ENCODE data around the gene CCL15.

Gene CCL15

GRCh38 chr17:36036235-36036634, 34.9 kb upstream of the CCL15 start:
- Histone ChIP-seq H3K27me3 (ENCODE audit: insufficient read depth, poor library complexity, severe bottlenecking) (no peaks in the 10 kb centered on the region), H3K27ac (replicated peaks) (peak overlapping the region; percentile 53), H3K4me3 (replicated peaks; ENCODE audit: insufficient read depth, low read length) (no peak overlapping the region)
- TF ChIP-seq SPI1 (IDR thresholded peaks at IDR 0.05; ENCODE audit: borderline replicate concordance, low read depth) (peak; percentile 98), GABPA (IDR thresholded peaks at IDR 0.05; ENCODE audit: low read depth) (no peak)
- DNase-seq (ENCODE audit: low read depth in 1 of 2, low spot score in 1 of 2): peak; percentile 68 to 81

GRCh38 chr17:36034127-36034526, 32.8 kb upstream of the CCL15 start:
- DNase-seq (ENCODE audit: low read depth in 1 of 2, low spot score in 1 of 2): peak; percentile 36 to 79
- no peak overlapping the region for H3K4me3 ChIP-seq (replicated peaks; ENCODE audit: insufficient read depth, low read length)
- no peaks in the 10 kb centered on the region for H3K27me3 ChIP-seq (ENCODE audit: insufficient read depth, poor library complexity, severe bottlenecking)
- TF ChIP-seq SPI1 (IDR thresholded peaks at IDR 0.05; ENCODE audit: borderline replicate concordance, low read depth) (no peak), REST (IDR thresholded peaks at IDR 0.05; ENCODE audit: insufficient replicate concordance, low read depth) (no peak), CTCF (IDR thresholded peaks at IDR 0.05; ENCODE audit: insufficient read depth, low read length) (no peak)
- H3K27ac ChIP-seq (replicated peaks): peak overlapping the region; percentile 48

- H3K27me3 ChIP-seq (ENCODE audit: insufficient read depth, poor library complexity, severe bottlenecking): no peaks in the 10 kb centered on the region
Observed at GRCh38 chr17:36030956-36031355, 29.6 kb upstream of the CCL15 start.

More at GRCh38 chr17:36030956-36031355, 29.6 kb upstream of the CCL15 start:
- TF ChIP-seq GABPA (IDR thresholded peaks at IDR 0.05; ENCODE audit: low read depth) (no peak), CTCF (IDR thresholded peaks at IDR 0.05; ENCODE audit: insufficient read depth, low read length) (no peak), REST (IDR thresholded peaks at IDR 0.05; ENCODE audit: insufficient replicate concordance, low read depth) (no peak), SPI1 (IDR thresholded peaks at IDR 0.05; ENCODE audit: borderline replicate concordance, low read depth) (no peak), POLR2AphosphoS5 (IDR thresholded peaks at IDR 0.05; ENCODE audit: low read depth) (no peak)
- no peak for DNase-seq (ENCODE audit: low read depth in 1 of 2, low spot score in 1 of 2)
- Histone ChIP-seq H3K4me3 (replicated peaks; ENCODE audit: insufficient read depth, low read length) (no peak overlapping the region), H3K27ac (replicated peaks) (no peak overlapping the region)
